ENCODE results near the gene EXD1. TPM values are rescaled to one million over a fixed set of nuclear protein-coding genes. Genes with fewer than 3 reads are reported as not detected.
A peak's percentile ranks its signal among the peaks of the same experiment; 100 is the strongest.

EXD1 gene
- total RNA-seq, 2 donors from 2014 or later = 0.26 TPM; not detected in 1

DNA sequence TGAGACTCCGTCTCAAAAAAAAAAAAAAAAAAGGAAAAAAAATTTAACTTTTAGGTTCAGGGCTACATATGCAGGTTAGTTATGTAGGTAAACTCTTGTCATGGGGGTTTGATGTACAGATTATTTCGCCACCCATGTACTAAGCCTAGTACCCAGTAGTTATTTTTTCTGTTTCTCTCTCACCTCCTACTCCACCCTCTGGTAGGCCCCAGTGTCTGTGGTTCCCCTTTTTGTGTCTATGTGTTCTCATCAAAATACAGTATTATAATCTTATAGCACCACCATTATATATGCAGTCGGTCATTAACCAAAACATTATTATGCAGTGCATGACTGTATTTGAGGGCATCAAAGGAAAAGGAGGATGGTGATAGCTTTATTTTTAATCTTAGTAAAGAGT is 47.8 kb upstream of the EXD1 start:
- H3K36me3 ChIP-seq (ENCODE audit: control insufficient read depth, insufficient read depth, low read length) = peaks cover 20% of the 10 kb centered on the region
- TF ChIP-seq CTCF (conservative IDR thresholded peaks at IDR 0.05) = no peak
- no peaks in the 10 kb centered on the region for H3K9me3 ChIP-seq (ENCODE audit: control insufficient read depth, low read length)
- Mint-ChIP-seq H3K36me3 (ENCODE audit: low read depth) (peaks cover 46% of the 10 kb centered on the region), H3K9me3 (no peaks in the 10 kb centered on the region), H3K27me3 (ENCODE audit: insufficient read depth) (no peaks in the 10 kb centered on the region), H3K4me3 (no peak overlapping the region), H3K4me1 (peaks cover 9% of the 10 kb centered on the region), H3K27ac (no peak overlapping the region)
- H3K9ac ChIP-seq (ENCODE audit: extremely low read depth, low read length, poor library complexity, severe bottlenecking) = no peak overlapping the region
- 80 to 97% methylated on average over 1 to 3 of the region's 3 CpGs for WGBS, 2 experiments (ENCODE audit: insufficient coverage in 1 of 2, insufficient read length in 1 of 2)
- no peaks in the 10 kb centered on the region for H3K27me3 ChIP-seq (ENCODE audit: control insufficient read depth, insufficient read depth, low read length, poor library complexity, severe bottlenecking)
- peaks cover 9% of the 10 kb centered on the region for H3K4me1 ChIP-seq (ENCODE audit: control insufficient read depth, insufficient read depth, low read length)
- no peak overlapping the region for H3K27ac ChIP-seq (ENCODE audit: low read depth, low read length)
- DNase-seq = no peak
- no peak overlapping the region for H3K4me3 ChIP-seq (ENCODE audit: low read length)

DNA sequence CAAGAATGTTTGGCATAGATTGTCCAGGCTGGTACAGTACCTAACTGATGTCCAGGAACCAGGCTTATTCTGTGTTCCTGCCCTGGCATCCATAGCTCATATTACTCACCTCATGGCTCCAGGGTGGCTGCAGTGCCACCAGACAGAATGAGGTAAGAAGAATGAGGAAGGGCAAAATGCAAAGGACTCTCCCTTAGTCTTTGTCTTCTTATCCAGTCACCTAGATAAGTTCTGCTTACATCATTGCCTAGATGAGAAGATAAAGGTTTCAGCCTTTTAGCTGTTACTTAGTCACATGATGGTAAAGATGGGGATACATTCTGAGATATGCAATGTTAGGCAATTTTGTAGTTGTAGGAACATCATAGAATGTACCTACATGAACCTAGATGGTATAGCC is 46.3 kb upstream of the EXD1 start:
- H3K4me3 Mint-ChIP-seq = no peak overlapping the region
- H3K9ac ChIP-seq (ENCODE audit: extremely low read depth, low read length, poor library complexity, severe bottlenecking) = no peak overlapping the region
- H3K27ac ChIP-seq (ENCODE audit: low read depth, low read length) = no peak overlapping the region
- H3K4me3 ChIP-seq (ENCODE audit: low read length) = no peak overlapping the region
- no peak for TF ChIP-seq CTCF (conservative IDR thresholded peaks at IDR 0.05)
- H3K27me3 Mint-ChIP-seq (ENCODE audit: insufficient read depth) = no peaks in the 10 kb centered on the region
- H3K4me1 Mint-ChIP-seq = peaks cover 9% of the 10 kb centered on the region
- H3K9me3 Mint-ChIP-seq = no peaks in the 10 kb centered on the region
- H3K36me3 Mint-ChIP-seq (ENCODE audit: low read depth) = peaks cover 50% of the 10 kb centered on the region
- no peaks in the 10 kb centered on the region for H3K27me3 ChIP-seq (ENCODE audit: control insufficient read depth, insufficient read depth, low read length, poor library complexity, severe bottlenecking)
- DNase-seq = no peak
- H3K36me3 ChIP-seq (ENCODE audit: control insufficient read depth, insufficient read depth, low read length) = peaks cover 21% of the 10 kb centered on the region
- H3K27ac Mint-ChIP-seq = peak overlapping the region; percentile 87
- peaks cover 5% of the 10 kb centered on the region for H3K4me1 ChIP-seq (ENCODE audit: control insufficient read depth, insufficient read depth, low read length)
- no peaks in the 10 kb centered on the region for H3K9me3 ChIP-seq (ENCODE audit: control insufficient read depth, low read length)

DNA sequence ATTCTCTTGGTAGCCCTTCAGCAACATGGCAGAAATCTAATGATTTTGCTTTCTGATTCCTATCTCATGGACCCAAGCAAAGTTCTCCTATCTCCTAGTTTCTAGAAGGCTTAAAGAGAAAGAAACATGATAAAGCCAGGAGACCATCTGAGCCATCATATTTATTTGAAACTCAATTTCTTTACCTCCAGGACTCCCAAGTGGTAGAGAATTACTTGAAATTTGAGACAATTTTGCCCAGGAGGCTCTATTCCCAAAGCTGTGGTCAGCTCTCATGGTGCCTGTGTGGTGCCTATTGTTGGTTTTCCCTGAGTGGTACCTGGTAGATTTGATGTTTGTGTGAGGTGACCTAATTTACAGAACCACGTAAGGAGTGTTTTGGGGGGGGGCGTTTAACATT is 39.3 kb upstream of the EXD1 start:
- Histone ChIP-seq H3K4me3 (ENCODE audit: low read length) (no peak overlapping the region), H3K36me3 (ENCODE audit: control insufficient read depth, insufficient read depth, low read length) (peaks cover 27% of the 10 kb centered on the region), H3K27ac (ENCODE audit: low read depth, low read length) (no peak overlapping the region), H3K27me3 (ENCODE audit: control insufficient read depth, insufficient read depth, low read length, poor library complexity, severe bottlenecking) (no peaks in the 10 kb centered on the region), H3K4me1 (ENCODE audit: control insufficient read depth, insufficient read depth, low read length) (no peaks in the 10 kb centered on the region), H3K9ac (ENCODE audit: extremely low read depth, low read length, poor library complexity, severe bottlenecking) (no peak overlapping the region), H3K9me3 (ENCODE audit: control insufficient read depth, low read length) (no peaks in the 10 kb centered on the region)
- Mint-ChIP-seq H3K36me3 (ENCODE audit: low read depth) (peaks cover 59% of the 10 kb centered on the region), H3K27ac (no peak overlapping the region), H3K4me1 (no peaks in the 10 kb centered on the region), H3K27me3 (ENCODE audit: insufficient read depth) (no peaks in the 10 kb centered on the region), H3K4me3 (no peak overlapping the region), H3K9me3 (no peaks in the 10 kb centered on the region)
- DNase-seq = no peak
- no peak for TF ChIP-seq CTCF (conservative IDR thresholded peaks at IDR 0.05)
- WGBS, 2 experiments (ENCODE audit: insufficient coverage in 1 of 2, insufficient read length in 1 of 2) = 89% methylated on average over 1 of the region's 2 CpGs; no CpG with 5 or more reads in 1 of the 2 experiments
